HG03442 (cell line): ENCODE results near the gene DDIT4.
A peak's percentile ranks its signal among the peaks of the same experiment; 100 is the strongest.
"Not testable (repeated sequence)": the region's sequence is repeated elsewhere in the genome, so short reads cannot be mapped to it uniquely, and the experiment has no call there.

Source experiments
- ATAC-seq: cut with Tn5 transposase; IDR thresholded peaks from one replicate; pipeline ENCODE4 v1.9.1; 2021; ENCODE audit warnings: mild to moderate bottlenecking, moderate library complexity; ENCODE audit not compliant: unreplicated experiment

The DDIT4 gene

GRCh38 chr10:72273410-72274212 lies at the start of gene DDIT4:
Gene DDIT4, plus strand, starts transcription at chr10:72273924. Its CDS starts 293 bp downstream, at chr10:72274217.
- ATAC-seq, result peak; percentile 81

- ATAC-seq, result not testable (repeated sequence)
Observed at GRCh38 chr10:72224191-72224590, 49.5 kb upstream of the DDIT4 start.

GRCh38 chr10:72226418-72227027 lies 47.2 kb upstream of the DDIT4 start:
- no peak for ATAC-seq

GRCh38 chr10:72227826-72228225 lies 45.9 kb upstream of the DDIT4 start:
- no peak for ATAC-seq

- no peak for ATAC-seq
Observed at GRCh38 chr10:72228318-72228751, 45.4 kb upstream of the DDIT4 start.

GRCh38 chr10:72229261-72230251 lies 44.2 kb upstream of the DDIT4 start:
- no peak for ATAC-seq

GRCh38 chr10:72233621-72234020 lies 40.1 kb upstream of the DDIT4 start:
- no peak for ATAC-seq

GRCh38 chr10:72234560-72235095 lies 39.1 kb upstream of the DDIT4 start:
- ATAC-seq, result no peak

- no peak for ATAC-seq
Observed at GRCh38 chr10:72235544-72236279, 38.0 kb upstream of the DDIT4 start.

GRCh38 chr10:72238392-72239175 lies 35.1 kb upstream of the DDIT4 start:
- no peak for ATAC-seq

GRCh38 chr10:72239409-72239808 lies 34.3 kb upstream of the DDIT4 start:
- no peak for ATAC-seq

- no peak for ATAC-seq
Observed at GRCh38 chr10:72240371-72240770, 33.4 kb upstream of the DDIT4 start.

- ATAC-seq, result no peak
Observed at GRCh38 chr10:72241691-72242252, 32.0 kb upstream of the DDIT4 start.

- ATAC-seq, result no peak
Observed at GRCh38 chr10:72242675-72243074, 31.0 kb upstream of the DDIT4 start.

GRCh38 chr10:72243822-72244437 lies 29.8 kb upstream of the DDIT4 start:
- ATAC-seq, result no peak

- ATAC-seq, result no peak
Observed at GRCh38 chr10:72244573-72245038, 29.1 kb upstream of the DDIT4 start.

- ATAC-seq, result no peak
Observed at GRCh38 chr10:72245949-72246525, 27.7 kb upstream of the DDIT4 start.

GRCh38 chr10:72248468-72249151 lies 25.1 kb upstream of the DDIT4 start:
- ATAC-seq, result peak; percentile 78
